Measurements from ENCODE around the gene TBC1D25. TPM values are rescaled to one million over a fixed set of nuclear protein-coding genes. Genes with fewer than 3 reads are reported as not detected.

TBC1D25 gene
- total and polyA plus RNA-seq, 2 experiments from 2014 or later, result 1.9 to 4.5 TPM

GRCh38 chrX:48569958-48570357, 30.4 kb downstream of the TBC1D25 start:
- Histone ChIP-seq H3K9me2 (ENCODE audit: insufficient read depth) (no peaks in the 10 kb centered on the region), H3F3A (replicated peaks; ENCODE audit: low read depth) (no peaks in the 10 kb centered on the region), H3K4me3 (no peak overlapping the region), H3K27ac (ENCODE audit: low read depth) (no peak overlapping the region), H2AFZ (no peak overlapping the region), H3K4me2 (no peak overlapping the region), H4K20me1 (replicated peaks; ENCODE audit: insufficient read depth) (no peaks in the 10 kb centered on the region), H3K4me1 (ENCODE audit: insufficient read depth) (no peaks in the 10 kb centered on the region), H3K27me3 (ENCODE audit: insufficient read depth) (no peaks in the 10 kb centered on the region), H3K36me3 (ENCODE audit: insufficient read depth) (peaks cover under 1% of the 10 kb centered on the region; the same call in 1 of the 2 replicates), H3K79me2 (replicated peaks; ENCODE audit: insufficient read depth) (peaks cover under 1% of the 10 kb centered on the region)
- TF ChIP-seq EZH2phosphoT487 (IDR thresholded peaks at IDR 0.05; ENCODE audit: unreplicated experiment), result no peak
- no peak for TF ChIP-seq CREB1 (CRISPR knock-in tag; IDR thresholded peaks at IDR 0.05; ENCODE audit: low read depth)
- TF ChIP-seq, protein P1, sequence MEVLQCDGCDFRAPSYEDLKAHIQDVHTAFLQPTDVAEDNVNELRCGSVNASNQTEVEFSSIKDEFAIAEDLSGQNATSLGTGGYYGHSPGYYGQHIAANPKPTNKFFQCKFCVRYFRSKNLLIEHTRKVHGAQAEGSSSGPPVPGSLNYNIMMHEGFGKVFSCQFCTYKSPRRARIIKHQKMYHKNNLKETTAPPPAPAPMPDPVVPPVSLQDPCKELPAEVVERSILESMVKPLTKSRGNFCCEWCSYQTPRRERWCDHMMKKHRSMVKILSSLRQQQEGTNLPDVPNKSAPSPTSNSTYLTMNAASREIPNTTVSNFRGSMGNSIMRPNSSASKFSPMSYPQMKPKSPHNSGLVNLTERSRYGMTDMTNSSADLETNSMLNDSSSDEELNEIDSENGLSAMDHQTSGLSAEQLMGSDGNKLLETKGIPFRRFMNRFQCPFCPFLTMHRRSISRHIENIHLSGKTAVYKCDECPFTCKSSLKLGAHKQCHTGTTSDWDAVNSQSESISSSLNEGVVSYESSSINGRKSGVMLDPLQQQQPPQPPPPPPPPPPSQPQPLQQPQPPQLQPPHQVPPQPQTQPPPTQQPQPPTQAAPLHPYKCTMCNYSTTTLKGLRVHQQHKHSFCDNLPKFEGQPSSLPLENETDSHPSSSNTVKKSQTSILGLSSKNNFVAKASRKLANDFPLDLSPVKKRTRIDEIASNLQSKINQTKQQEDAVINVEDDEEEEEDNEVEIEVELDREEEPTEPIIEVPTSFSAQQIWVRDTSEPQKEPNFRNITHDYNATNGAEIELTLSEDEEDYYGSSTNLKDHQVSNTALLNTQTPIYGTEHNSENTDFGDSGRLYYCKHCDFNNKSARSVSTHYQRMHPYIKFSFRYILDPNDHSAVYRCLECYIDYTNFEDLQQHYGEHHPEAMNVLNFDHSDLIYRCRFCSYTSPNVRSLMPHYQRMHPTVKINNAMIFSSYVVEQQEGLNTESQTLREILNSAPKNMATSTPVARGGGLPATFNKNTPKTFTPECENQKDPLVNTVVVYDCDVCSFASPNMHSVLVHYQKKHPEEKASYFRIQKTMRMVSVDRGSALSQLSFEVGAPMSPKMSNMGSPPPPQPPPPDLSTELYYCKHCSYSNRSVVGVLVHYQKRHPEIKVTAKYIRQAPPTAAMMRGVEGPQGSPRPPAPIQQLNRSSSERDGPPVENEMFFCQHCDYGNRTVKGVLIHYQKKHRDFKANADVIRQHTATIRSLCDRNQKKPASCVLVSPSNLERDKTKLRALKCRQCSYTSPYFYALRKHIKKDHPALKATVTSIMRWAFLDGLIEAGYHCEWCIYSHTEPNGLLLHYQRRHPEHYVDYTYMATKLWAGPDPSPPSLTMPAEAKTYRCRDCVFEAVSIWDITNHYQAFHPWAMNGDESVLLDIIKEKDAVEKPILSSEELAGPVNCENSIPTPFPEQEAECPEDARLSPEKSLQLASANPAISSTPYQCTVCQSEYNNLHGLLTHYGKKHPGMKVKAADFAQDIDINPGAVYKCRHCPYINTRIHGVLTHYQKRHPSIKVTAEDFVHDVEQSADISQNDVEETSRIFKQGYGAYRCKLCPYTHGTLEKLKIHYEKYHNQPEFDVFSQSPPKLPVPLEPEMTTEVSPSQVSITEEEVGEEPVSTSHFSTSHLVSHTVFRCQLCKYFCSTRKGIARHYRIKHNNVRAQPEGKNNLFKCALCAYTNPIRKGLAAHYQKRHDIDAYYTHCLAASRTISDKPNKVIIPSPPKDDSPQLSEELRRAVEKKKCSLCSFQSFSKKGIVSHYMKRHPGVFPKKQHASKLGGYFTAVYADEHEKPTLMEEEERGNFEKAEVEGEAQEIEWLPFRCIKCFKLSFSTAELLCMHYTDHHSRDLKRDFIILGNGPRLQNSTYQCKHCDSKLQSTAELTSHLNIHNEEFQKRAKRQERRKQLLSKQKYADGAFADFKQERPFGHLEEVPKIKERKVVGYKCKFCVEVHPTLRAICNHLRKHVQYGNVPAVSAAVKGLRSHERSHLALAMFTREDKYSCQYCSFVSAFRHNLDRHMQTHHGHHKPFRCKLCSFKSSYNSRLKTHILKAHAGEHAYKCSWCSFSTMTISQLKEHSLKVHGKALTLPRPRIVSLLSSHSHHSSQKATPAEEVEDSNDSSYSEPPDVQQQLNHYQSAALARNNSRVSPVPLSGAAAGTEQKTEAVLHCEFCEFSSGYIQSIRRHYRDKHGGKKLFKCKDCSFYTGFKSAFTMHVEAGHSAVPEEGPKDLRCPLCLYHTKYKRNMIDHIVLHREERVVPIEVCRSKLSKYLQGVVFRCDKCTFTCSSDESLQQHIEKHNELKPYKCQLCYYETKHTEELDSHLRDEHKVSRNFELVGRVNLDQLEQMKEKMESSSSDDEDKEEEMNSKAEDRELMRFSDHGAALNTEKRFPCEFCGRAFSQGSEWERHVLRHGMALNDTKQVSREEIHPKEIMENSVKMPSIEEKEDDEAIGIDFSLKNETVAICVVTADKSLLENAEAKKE (CRISPR knock-in tag; IDR thresholded peaks at IDR 0.05), result no peak
- no peak for TF ChIP-seq ZNF114 (CRISPR knock-in tag; IDR thresholded peaks at IDR 0.05)
- no peak for TF ChIP-seq STAT1 (IDR thresholded peaks at IDR 0.05; ENCODE audit: unreplicated experiment)
- TF ChIP-seq NANOG (IDR thresholded peaks at IDR 0.05; ENCODE audit: borderline replicate concordance), result no peak
- TF ChIP-seq ETS1 (IDR thresholded peaks at IDR 0.05), result no peak
- TF ChIP-seq, protein P2, sequence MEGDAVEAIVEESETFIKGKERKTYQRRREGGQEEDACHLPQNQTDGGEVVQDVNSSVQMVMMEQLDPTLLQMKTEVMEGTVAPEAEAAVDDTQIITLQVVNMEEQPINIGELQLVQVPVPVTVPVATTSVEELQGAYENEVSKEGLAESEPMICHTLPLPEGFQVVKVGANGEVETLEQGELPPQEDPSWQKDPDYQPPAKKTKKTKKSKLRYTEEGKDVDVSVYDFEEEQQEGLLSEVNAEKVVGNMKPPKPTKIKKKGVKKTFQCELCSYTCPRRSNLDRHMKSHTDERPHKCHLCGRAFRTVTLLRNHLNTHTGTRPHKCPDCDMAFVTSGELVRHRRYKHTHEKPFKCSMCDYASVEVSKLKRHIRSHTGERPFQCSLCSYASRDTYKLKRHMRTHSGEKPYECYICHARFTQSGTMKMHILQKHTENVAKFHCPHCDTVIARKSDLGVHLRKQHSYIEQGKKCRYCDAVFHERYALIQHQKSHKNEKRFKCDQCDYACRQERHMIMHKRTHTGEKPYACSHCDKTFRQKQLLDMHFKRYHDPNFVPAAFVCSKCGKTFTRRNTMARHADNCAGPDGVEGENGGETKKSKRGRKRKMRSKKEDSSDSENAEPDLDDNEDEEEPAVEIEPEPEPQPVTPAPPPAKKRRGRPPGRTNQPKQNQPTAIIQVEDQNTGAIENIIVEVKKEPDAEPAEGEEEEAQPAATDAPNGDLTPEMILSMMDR (conservative IDR thresholded peaks at IDR 0.05; ENCODE audit: low read depth in 2 of 2), result no peak
- TF ChIP-seq ZNF331 (CRISPR knock-in tag; IDR thresholded peaks at IDR 0.05; ENCODE audit: low read depth), result no peak
- no peak for TF ChIP-seq JUNB (IDR thresholded peaks at IDR 0.05; ENCODE audit: unreplicated experiment)
- no peak for TF ChIP-seq REST (IDR thresholded peaks at IDR 0.05; ENCODE audit: unreplicated experiment)
- TF ChIP-seq EZH2 (IDR thresholded peaks at IDR 0.05; ENCODE audit: low read depth, unreplicated experiment), result no peak
- TF ChIP-seq POLR2AphosphoS5 (IDR thresholded peaks at IDR 0.05; ENCODE audit: low read depth), result no peak
- no peak overlapping the region for H3K4me3 Mint-ChIP-seq
- ATAC-seq (no peak), DNase-seq (ENCODE audit: low spot score) (no peak)
- no peaks in the 10 kb centered on the region for H3K9me3 Mint-ChIP-seq
- no peak overlapping the region for H3K27ac Mint-ChIP-seq
- H3K4me1 Mint-ChIP-seq, result peaks cover 5% of the 10 kb centered on the region; the same call in 1 of the 3 replicates
- H3K27me3 Mint-ChIP-seq (ENCODE audit: insufficient read depth, low read depth, poor library complexity), result peaks cover 2% of the 10 kb centered on the region
- peaks cover 6% of the 10 kb centered on the region for H3K36me3 Mint-ChIP-seq (ENCODE audit: low read depth)

Measured in GM23338 (cell line).